ENCODE measurements around the gene BMF. TPM values are rescaled to one million over a fixed set of nuclear protein-coding genes. Genes with fewer than 3 reads are reported as not detected.
A peak's percentile ranks its signal among the peaks of the same experiment; 100 is the strongest.
"Not testable (repeated sequence)": the region's sequence is repeated elsewhere in the genome, so short reads cannot be mapped to it uniquely, and the experiment has no call there.

Gene BMF
- total RNA-seq, 3 donors from 2014 or later = 8.2 to 24.4 (median 9.3) TPM

DNA sequence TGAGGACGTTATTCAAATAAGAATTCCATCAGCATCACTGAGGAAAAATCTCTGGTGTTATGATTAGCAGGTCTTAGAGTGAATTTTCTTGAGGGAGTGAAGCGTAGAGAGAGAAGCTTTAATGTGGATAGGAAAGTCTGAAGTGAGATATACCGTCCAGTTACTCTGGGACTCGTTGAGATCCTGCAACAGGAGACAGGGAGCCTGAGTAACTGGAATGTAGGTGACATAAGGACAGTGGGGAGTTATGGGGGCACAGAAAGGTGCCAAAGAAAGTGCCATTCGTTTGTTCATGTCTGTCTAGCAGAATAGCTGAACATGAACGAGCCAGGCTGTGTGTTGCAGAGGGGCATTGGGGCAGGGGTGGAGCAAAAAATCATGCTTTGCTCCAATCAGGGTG, 42.8 kb upstream of the BMF start:
- H3K9me3 ChIP-seq = no peaks in the 10 kb centered on the region
- no peaks in the 10 kb centered on the region for H3K27me3 ChIP-seq
- H3K4me3 ChIP-seq = no peak overlapping the region
- H3K36me3 ChIP-seq = no peaks in the 10 kb centered on the region
- H3K4me1 ChIP-seq = no peaks in the 10 kb centered on the region
- no peak overlapping the region for H3K27ac ChIP-seq
- intact Hi-C loops (cut with DNase I; ENCODE audit: low total_unique reads) = no loop called here
- DNase-seq (ENCODE audit: low spot score in 2 of 2) = no peak
- TF ChIP-seq POLR2A (IDR thresholded peaks at IDR 0.05) (no peak), POLR2AphosphoS5 (IDR thresholded peaks at IDR 0.05) (no peak)
- TF ChIP-seq, protein P1, sequence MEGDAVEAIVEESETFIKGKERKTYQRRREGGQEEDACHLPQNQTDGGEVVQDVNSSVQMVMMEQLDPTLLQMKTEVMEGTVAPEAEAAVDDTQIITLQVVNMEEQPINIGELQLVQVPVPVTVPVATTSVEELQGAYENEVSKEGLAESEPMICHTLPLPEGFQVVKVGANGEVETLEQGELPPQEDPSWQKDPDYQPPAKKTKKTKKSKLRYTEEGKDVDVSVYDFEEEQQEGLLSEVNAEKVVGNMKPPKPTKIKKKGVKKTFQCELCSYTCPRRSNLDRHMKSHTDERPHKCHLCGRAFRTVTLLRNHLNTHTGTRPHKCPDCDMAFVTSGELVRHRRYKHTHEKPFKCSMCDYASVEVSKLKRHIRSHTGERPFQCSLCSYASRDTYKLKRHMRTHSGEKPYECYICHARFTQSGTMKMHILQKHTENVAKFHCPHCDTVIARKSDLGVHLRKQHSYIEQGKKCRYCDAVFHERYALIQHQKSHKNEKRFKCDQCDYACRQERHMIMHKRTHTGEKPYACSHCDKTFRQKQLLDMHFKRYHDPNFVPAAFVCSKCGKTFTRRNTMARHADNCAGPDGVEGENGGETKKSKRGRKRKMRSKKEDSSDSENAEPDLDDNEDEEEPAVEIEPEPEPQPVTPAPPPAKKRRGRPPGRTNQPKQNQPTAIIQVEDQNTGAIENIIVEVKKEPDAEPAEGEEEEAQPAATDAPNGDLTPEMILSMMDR (IDR thresholded peaks at IDR 0.05) = no peak

DNA sequence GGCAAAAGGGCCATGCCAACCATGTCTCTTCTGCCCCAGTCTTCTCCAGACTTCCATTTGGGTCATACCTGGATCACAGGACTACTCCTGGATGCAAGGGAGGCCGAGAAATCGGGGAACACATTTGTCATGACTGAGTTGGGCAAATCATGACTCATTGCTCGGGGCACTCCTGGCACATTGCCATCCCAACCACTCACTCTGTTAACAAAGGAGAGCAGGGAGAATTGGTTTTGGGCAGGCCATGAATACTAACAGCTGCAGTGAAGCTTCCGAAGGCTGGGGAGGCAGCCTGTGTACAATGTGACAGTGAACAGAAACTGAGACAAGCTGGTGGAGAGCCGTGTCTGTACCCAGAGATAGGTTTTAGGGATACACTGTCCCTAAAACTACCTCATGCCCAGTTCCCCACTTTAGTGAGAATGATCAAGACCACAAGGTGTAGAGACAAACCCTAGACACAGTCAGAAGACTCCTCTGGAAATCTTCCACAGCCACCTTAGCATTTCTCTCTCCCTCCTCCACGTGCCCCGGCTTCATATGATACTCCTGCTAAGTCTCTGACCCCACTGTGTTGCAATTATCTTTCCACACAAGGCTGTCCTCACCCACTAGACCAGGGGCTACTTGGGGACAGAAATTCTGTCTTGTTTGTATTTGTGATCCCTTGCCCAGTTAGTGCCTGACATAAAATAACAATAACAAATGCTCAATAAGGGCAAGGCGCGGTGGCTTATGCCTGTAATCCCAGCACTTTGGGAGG, 41.7 kb upstream of the BMF start:
- peak; percentile 35 to 83 for DNase-seq (ENCODE audit: low spot score in 2 of 2)
- intact Hi-C loops (cut with DNase I; ENCODE audit: low total_unique reads) = no loop called here
- TF ChIP-seq, protein P1 (IDR thresholded peaks at IDR 0.05) = no peak
- H3K9me3 ChIP-seq = no peaks in the 10 kb centered on the region
- H3K4me1 ChIP-seq = no peaks in the 10 kb centered on the region
- peak overlapping the region in 1 of 2 donors; percentile 28 for H3K27ac ChIP-seq
- H3K36me3 ChIP-seq = no peaks in the 10 kb centered on the region
- no peaks in the 10 kb centered on the region for H3K27me3 ChIP-seq
- no peak overlapping the region for H3K4me3 ChIP-seq

DNA sequence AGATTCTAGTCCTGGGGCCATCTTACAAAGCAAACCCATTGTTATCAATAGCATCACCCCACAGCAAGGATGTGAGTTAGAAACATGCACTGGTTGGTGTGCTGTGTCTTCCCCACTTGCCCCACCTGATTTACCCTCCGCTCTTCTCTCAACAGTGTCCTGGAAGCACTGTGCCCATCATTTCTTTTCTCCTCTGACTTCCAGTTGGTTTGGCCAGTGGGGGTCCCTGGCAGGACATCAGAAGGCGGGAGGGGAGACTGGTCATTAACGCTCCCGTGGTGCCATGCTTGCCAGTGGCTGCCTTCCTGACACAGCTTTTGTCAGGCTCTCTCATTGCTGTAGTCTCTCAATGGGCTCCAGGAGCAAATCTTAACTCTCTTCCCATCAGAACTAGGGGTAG, 40.7 kb upstream of the BMF start:
- Histone ChIP-seq H3K27me3 (no peaks in the 10 kb centered on the region), H3K36me3 (no peaks in the 10 kb centered on the region), H3K9me3 (no peaks in the 10 kb centered on the region), H3K27ac (no peak overlapping the region), H3K4me1 (no peaks in the 10 kb centered on the region), H3K4me3 (no peak overlapping the region)
- intact Hi-C loops (cut with DNase I; ENCODE audit: low total_unique reads) = no loop called here
- TF ChIP-seq POLR2A (IDR thresholded peaks at IDR 0.05) (no peak), POLR2AphosphoS5 (IDR thresholded peaks at IDR 0.05) (no peak)
- TF ChIP-seq, protein P1 (IDR thresholded peaks at IDR 0.05) = no peak
- no peak for DNase-seq (ENCODE audit: low spot score in 2 of 2)

DNA sequence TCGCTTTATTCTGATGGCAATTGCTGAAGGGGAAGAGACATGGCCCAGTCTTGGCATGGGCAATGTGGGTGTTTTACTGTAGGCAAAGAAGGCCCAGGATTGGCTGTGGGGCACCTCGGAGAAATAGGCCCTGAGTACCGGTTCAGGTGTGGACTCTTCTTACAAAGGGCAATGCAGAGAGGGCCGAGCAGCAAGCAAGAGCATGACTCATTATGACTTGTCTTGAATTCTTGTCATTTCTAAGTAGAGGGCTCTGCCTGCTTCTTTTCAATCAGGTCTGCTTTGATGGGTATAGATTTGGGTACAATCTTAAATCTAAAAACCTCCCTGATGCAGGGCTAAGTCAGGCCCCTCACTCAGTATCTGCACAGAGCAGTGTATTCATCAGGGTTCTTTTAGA, 37.4 kb upstream of the BMF start:
- TF ChIP-seq, protein P1 (IDR thresholded peaks at IDR 0.05) = no peak
- no peak for TF ChIP-seq POLR2AphosphoS5 (IDR thresholded peaks at IDR 0.05)
- no peak for TF ChIP-seq POLR2A (IDR thresholded peaks at IDR 0.05)
- H3K27me3 ChIP-seq = no peaks in the 10 kb centered on the region
- no peak overlapping the region for H3K27ac ChIP-seq
- H3K4me1 ChIP-seq = no peaks in the 10 kb centered on the region
- no peaks in the 10 kb centered on the region for H3K9me3 ChIP-seq
- no peak overlapping the region for H3K4me3 ChIP-seq
- intact Hi-C loops (cut with DNase I; ENCODE audit: low total_unique reads) = no loop called here
- no peak for DNase-seq (ENCODE audit: low spot score in 2 of 2)
- H3K36me3 ChIP-seq = no peaks in the 10 kb centered on the region

DNA sequence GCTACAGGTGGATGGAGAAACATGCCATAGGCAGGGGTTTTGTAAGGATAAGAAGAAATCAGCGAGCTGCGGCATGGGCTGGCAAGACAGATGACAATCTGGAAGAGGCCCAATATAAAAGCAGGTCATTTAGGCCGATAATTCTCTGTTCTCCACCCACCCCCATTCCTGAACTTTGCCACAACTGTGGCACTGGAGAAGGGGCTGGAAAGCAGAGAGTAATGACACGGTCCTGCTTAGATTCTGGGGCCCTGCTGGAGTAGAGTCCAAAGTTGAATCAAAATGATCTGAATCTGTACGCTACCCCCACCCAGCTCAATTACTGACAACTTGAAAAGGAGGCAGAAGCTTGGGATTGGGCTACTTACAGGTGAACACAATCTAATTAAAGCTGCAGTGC, 33.7 kb upstream of the BMF start:
- no peak overlapping the region for H3K27ac ChIP-seq
- intact Hi-C loops (cut with DNase I; ENCODE audit: low total_unique reads) = no loop called here
- TF ChIP-seq POLR2A (IDR thresholded peaks at IDR 0.05) (no peak), POLR2AphosphoS5 (IDR thresholded peaks at IDR 0.05) (no peak)
- TF ChIP-seq, protein P1 (IDR thresholded peaks at IDR 0.05) = no peak
- no peaks in the 10 kb centered on the region for H3K27me3 ChIP-seq
- no peak for DNase-seq (ENCODE audit: low spot score in 2 of 2)
- no peak overlapping the region for H3K4me3 ChIP-seq
- no peaks in the 10 kb centered on the region for H3K36me3 ChIP-seq
- no peaks in the 10 kb centered on the region for H3K4me1 ChIP-seq
- H3K9me3 ChIP-seq = no peaks in the 10 kb centered on the region

DNA sequence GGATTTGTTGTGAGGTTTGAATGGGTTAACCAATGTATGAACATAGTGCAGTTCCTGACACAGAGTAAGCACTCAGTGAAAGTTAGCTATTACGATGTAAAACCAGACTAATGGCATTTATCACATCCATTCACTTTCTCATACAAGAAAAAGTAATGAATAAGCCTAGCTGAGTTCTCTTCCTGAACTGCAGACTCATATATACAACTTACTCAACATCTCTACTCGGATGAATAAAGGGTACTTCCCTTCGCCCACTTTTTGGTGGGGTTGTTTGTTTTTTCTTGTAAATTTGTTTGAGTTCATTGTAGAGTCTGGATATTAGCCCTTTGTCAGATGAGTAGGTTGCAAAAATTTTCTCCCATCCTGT, 29.5 kb upstream of the BMF start:
- H3K36me3 ChIP-seq; H3K4me1 ChIP-seq; DNase-seq (ENCODE audit: low spot score in 2 of 2); H3K9me3 ChIP-seq; H3K27ac ChIP-seq; H3K4me3 ChIP-seq; intact Hi-C loops (cut with DNase I; ENCODE audit: low total_unique reads); H3K27me3 ChIP-seq: not testable (repeated sequence)

Data from breast epithelium (tissue), 4 donors.